ENCODE data around the gene ARID5A. TPM values are rescaled to one million over a fixed set of nuclear protein-coding genes. Genes with fewer than 3 reads are reported as not detected.

ARID5A gene
- polyA plus RNA-seq, 1 donor, result 7.5 TPM

GRCh38 chr2:96533292-96534073 lies 3.1 kb upstream of the ARID5A start:
- Histone ChIP-seq H3K4me1 (ENCODE audit: control insufficient read depth, insufficient read depth, low read length) (peaks cover 21% of the 10 kb centered on the region), H3K36me3 (ENCODE audit: control insufficient read depth, insufficient read depth, low read length) (no peaks in the 10 kb centered on the region), H3K9me3 (ENCODE audit: control insufficient read depth, low read depth, low read length) (no peaks in the 10 kb centered on the region), H3K27ac (ENCODE audit: low read length) (peak overlapping the region; percentile 65), H3K27me3 (ENCODE audit: control insufficient read depth, insufficient read depth, low read length) (peaks cover 27% of the 10 kb centered on the region), H3K4me3 (ENCODE audit: low read length) (no peak overlapping the region)
- no peak for DNase-seq
- no CpG with 5 or more reads among the region's 8 CpGs for WGBS (ENCODE audit: insufficient coverage, low lambda C conversion rate)

DNA sequence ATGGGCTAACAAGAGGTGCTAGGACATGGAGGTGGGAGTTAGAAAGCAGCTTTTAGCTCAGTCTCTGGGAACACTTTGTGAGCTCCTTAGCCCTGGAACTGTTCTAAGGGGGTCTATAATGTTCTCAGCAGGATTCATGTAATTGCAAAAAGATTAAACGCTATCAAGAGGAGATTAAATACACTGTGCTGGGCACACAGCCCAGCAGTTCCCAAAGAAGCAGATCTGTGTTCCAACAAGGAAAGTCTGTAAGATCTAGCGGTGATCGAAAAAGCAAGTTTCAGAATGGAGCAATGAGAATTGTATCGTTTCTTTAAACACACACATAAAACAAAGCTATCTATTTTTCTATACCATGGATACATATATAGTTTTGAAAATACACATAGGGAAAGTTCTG lies 2.4 kb upstream of the ARID5A start:
- no peak overlapping the region for H3K4me3 ChIP-seq (ENCODE audit: low read length)
- WGBS (ENCODE audit: insufficient coverage, low lambda C conversion rate), result 92% methylated on average over 2 of the region's 4 CpGs
- no peaks in the 10 kb centered on the region for H3K36me3 ChIP-seq (ENCODE audit: control insufficient read depth, insufficient read depth, low read length)
- no peaks in the 10 kb centered on the region for H3K9me3 ChIP-seq (ENCODE audit: control insufficient read depth, low read depth, low read length)
- no peak for DNase-seq
- peaks cover 25% of the 10 kb centered on the region for H3K27me3 ChIP-seq (ENCODE audit: control insufficient read depth, insufficient read depth, low read length)
- no peak overlapping the region for H3K27ac ChIP-seq (ENCODE audit: low read length)
- H3K4me1 ChIP-seq (ENCODE audit: control insufficient read depth, insufficient read depth, low read length), result peaks cover 25% of the 10 kb centered on the region

GRCh38 chr2:96534701-96535181 lies 1.8 kb upstream of the ARID5A start:
- peaks cover 25% of the 10 kb centered on the region for H3K4me1 ChIP-seq (ENCODE audit: control insufficient read depth, insufficient read depth, low read length)
- H3K4me3 ChIP-seq (ENCODE audit: low read length), result no peak overlapping the region
- no peak for DNase-seq
- H3K9me3 ChIP-seq (ENCODE audit: control insufficient read depth, low read depth, low read length), result no peaks in the 10 kb centered on the region
- H3K36me3 ChIP-seq (ENCODE audit: control insufficient read depth, insufficient read depth, low read length), result no peaks in the 10 kb centered on the region
- peaks cover 22% of the 10 kb centered on the region for H3K27me3 ChIP-seq (ENCODE audit: control insufficient read depth, insufficient read depth, low read length)
- no peak overlapping the region for H3K27ac ChIP-seq (ENCODE audit: low read length)
- WGBS (ENCODE audit: insufficient coverage, low lambda C conversion rate), result no CpG with 5 or more reads among the region's 5 CpGs

DNA sequence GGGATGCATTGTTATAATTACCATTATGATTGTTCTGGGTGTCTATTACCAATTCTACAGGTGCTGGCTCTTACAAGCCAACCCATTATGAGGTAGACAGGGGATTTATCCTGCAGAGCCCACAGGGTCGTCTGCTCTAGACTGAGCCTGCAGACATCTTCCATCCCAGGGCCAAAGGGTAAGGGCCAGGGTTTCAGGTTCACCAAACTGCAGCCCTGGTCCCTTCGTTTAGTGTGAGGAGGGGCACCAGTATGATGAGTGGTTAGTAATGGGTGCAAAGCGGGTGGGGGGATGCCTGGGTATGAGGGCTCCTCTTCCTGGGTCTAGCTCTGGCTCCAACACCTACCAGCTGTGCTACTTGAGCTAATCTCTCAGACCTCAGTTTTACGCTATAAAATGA lies 1.2 kb upstream of the ARID5A start:
- no CpG with 5 or more reads among the region's 4 CpGs for WGBS (ENCODE audit: insufficient coverage, low lambda C conversion rate)

DNA sequence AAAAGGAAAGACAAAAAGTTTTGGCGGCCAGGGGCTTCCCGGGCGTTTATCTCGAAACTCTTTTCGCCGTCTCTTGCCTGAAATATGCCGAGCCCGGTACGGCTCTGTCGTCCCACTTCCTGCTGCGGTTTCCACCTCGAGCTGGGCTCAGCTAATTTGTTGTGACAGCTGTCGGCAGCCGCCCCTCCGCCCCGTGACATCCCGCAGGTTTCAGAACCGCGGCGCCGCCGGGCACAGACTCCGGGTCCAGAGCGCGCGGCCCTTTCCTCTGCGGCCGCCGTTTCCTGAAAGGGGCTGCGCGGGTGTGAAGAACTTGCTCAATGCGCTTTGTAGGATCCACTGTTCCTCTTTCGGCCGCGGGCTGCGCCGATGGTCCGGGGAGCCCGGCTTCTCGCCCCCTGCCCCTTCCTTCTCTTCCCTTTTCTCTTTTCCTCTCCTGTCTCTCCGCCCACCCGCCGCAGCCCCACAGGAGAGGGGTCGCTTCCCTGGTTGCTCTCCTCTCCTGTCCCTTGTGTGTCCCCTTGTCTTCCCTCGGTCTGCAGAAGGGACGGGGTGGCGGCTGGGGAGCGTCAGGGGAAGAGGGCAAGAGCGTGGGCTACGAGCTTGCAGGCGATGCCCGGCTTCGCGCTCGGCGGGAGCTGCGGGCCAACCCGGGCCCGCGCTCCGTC lies 648 bp downstream of the ARID5A start:
- WGBS (ENCODE audit: insufficient coverage, low lambda C conversion rate), result no CpG with 5 or more reads among the region's 61 CpGs

More for the DNA sequence above, 1.2 kb upstream of the ARID5A start:
- DNase-seq, result no peak
- no peaks in the 10 kb centered on the region for H3K36me3 ChIP-seq (ENCODE audit: control insufficient read depth, insufficient read depth, low read length)
- peaks cover 19% of the 10 kb centered on the region for H3K27me3 ChIP-seq (ENCODE audit: control insufficient read depth, insufficient read depth, low read length)
- H3K9me3 ChIP-seq (ENCODE audit: control insufficient read depth, low read depth, low read length), result no peaks in the 10 kb centered on the region
- H3K27ac ChIP-seq (ENCODE audit: low read length), result no peak overlapping the region
- H3K4me1 ChIP-seq (ENCODE audit: control insufficient read depth, insufficient read depth, low read length), result peaks cover 25% of the 10 kb centered on the region
- no peak overlapping the region for H3K4me3 ChIP-seq (ENCODE audit: low read length)

GRCh38 chr2:96537734-96538486 lies 1.4 kb downstream of the ARID5A start:
- H3K27ac ChIP-seq (ENCODE audit: low read length), result no peak overlapping the region
- no peaks in the 10 kb centered on the region for H3K36me3 ChIP-seq (ENCODE audit: control insufficient read depth, insufficient read depth, low read length)
- WGBS (ENCODE audit: insufficient coverage, low lambda C conversion rate), result no CpG with 5 or more reads among the region's 36 CpGs
- peaks cover 13% of the 10 kb centered on the region for H3K4me1 ChIP-seq (ENCODE audit: control insufficient read depth, insufficient read depth, low read length)
- H3K9me3 ChIP-seq (ENCODE audit: control insufficient read depth, low read depth, low read length), result no peaks in the 10 kb centered on the region
- peaks cover 19% of the 10 kb centered on the region for H3K27me3 ChIP-seq (ENCODE audit: control insufficient read depth, insufficient read depth, low read length)
- DNase-seq, result no peak
- H3K4me3 ChIP-seq (ENCODE audit: low read length), result peak overlapping the region; percentile 18

More for the DNA sequence above, 648 bp downstream of the ARID5A start:
- H3K4me1 ChIP-seq (ENCODE audit: control insufficient read depth, insufficient read depth, low read length), result peaks cover 20% of the 10 kb centered on the region
- H3K36me3 ChIP-seq (ENCODE audit: control insufficient read depth, insufficient read depth, low read length), result no peaks in the 10 kb centered on the region
- peak overlapping the region; percentile 66 for H3K4me3 ChIP-seq (ENCODE audit: low read length)
- peak overlapping the region; percentile 44 for H3K27ac ChIP-seq (ENCODE audit: low read length)
- no peaks in the 10 kb centered on the region for H3K9me3 ChIP-seq (ENCODE audit: control insufficient read depth, low read depth, low read length)
- H3K27me3 ChIP-seq (ENCODE audit: control insufficient read depth, insufficient read depth, low read length), result peaks cover 19% of the 10 kb centered on the region
- DNase-seq, result peak; percentile 56 to 79

GRCh38 chr2:96538487-96539214 lies 2.1 kb downstream of the ARID5A start:
- H3K27me3 ChIP-seq (ENCODE audit: control insufficient read depth, insufficient read depth, low read length), result peaks cover 19% of the 10 kb centered on the region
- H3K27ac ChIP-seq (ENCODE audit: low read length), result no peak overlapping the region
- peak overlapping the region; percentile 18 for H3K4me3 ChIP-seq (ENCODE audit: low read length)
- DNase-seq, result no peak
- H3K36me3 ChIP-seq (ENCODE audit: control insufficient read depth, insufficient read depth, low read length), result no peaks in the 10 kb centered on the region
- H3K4me1 ChIP-seq (ENCODE audit: control insufficient read depth, insufficient read depth, low read length), result peaks cover 12% of the 10 kb centered on the region
- no peaks in the 10 kb centered on the region for H3K9me3 ChIP-seq (ENCODE audit: control insufficient read depth, low read depth, low read length)
- no CpG with 5 or more reads among the region's 24 CpGs for WGBS (ENCODE audit: insufficient coverage, low lambda C conversion rate)

- Histone ChIP-seq H3K27ac (ENCODE audit: low read length) (no peak overlapping the region), H3K9me3 (ENCODE audit: control insufficient read depth, low read depth, low read length) (no peaks in the 10 kb centered on the region), H3K27me3 (ENCODE audit: control insufficient read depth, insufficient read depth, low read length) (peaks cover 19% of the 10 kb centered on the region), H3K4me3 (ENCODE audit: low read length) (no peak overlapping the region), H3K36me3 (ENCODE audit: control insufficient read depth, insufficient read depth, low read length) (no peaks in the 10 kb centered on the region), H3K4me1 (ENCODE audit: control insufficient read depth, insufficient read depth, low read length) (peaks cover 12% of the 10 kb centered on the region)
- WGBS (ENCODE audit: insufficient coverage, low lambda C conversion rate), result no CpG with 5 or more reads among the region's 9 CpGs
- no peak for DNase-seq
Observed at GRCh38 chr2:96539215-96539920, 2.8 kb downstream of the ARID5A start.

DNA sequence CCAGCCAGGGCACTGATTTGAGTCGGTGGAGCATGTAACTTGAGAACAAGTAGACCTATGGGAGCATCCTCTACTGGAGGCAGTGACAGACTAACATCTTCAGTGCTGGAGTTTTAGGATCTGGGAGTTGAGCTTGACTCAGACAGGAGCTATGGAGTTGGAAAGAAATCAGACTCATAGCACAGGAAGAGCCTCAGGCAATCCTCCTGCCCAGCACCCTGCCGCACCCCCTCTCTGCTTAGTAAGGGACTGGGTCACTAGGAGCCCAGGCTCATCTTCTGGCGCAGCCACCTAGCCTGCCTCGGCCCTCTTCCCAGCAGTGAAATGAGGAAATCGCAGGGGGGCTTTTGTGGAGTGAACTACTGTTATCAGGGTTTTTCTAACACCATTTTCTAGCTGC lies 3.6 kb downstream of the ARID5A start:
- WGBS (ENCODE audit: insufficient coverage, low lambda C conversion rate), result no CpG with 5 or more reads among the region's 5 CpGs
- no peak overlapping the region for H3K4me3 ChIP-seq (ENCODE audit: low read length)
- H3K27me3 ChIP-seq (ENCODE audit: control insufficient read depth, insufficient read depth, low read length), result peaks cover 19% of the 10 kb centered on the region
- no peak for DNase-seq
- H3K4me1 ChIP-seq (ENCODE audit: control insufficient read depth, insufficient read depth, low read length), result peaks cover 12% of the 10 kb centered on the region
- H3K27ac ChIP-seq (ENCODE audit: low read length), result no peak overlapping the region
- H3K9me3 ChIP-seq (ENCODE audit: control insufficient read depth, low read depth, low read length), result no peaks in the 10 kb centered on the region
- H3K36me3 ChIP-seq (ENCODE audit: control insufficient read depth, insufficient read depth, low read length), result no peaks in the 10 kb centered on the region

Measured in large intestine (tissue), 3 donors.